HepG2 (cell line): Measurements from ENCODE around the gene CBX5. TPM values are rescaled to one million over a fixed set of nuclear protein-coding genes. Genes with fewer than 3 reads are reported as not detected.
A peak's percentile ranks its signal among the peaks of the same experiment; 100 is the strongest.

Experiments used
- ATAC-seq: fragments of 200-7000 bp; cut with Tn5 transposase; 3 replicates; pipeline ENCODE4 v1.9.1; 2020; ENCODE audit warnings: mild to moderate bottlenecking, moderate library complexity
- BruUV-seq: library from RNA; stranded (reverse); fragments of 400-500 nt; replicated peaks from 2 replicates; lab custom pipeline; 2021; lab: Mats Ljungman, UMichigan
- CTCF ChIA-PET: fragments of 300-600 bp; formaldehyde crosslinking; extraction: SDS; loops from one replicate; lab custom pipeline; 2021; ENCODE audit warnings: low total read pairs, inconsistent platforms, low intra/inter-chr PET ratio; lab: Yijun Ruan, JAX
- POLR2A ChIA-PET: fragments of 350-600 bp; sonication (Branson Sonifier 250); formaldehyde crosslinking; loops from one replicate; lab custom pipeline; 2020; ENCODE audit warnings: antibody characterized with exemption, inconsistent platforms; lab: Yijun Ruan, JAX
- DNase-seq: peaks from one replicate; pipeline ENCODE4 v3.0.0-alpha.2; 2015; ENCODE audit warnings: low spot score
- FAIRE-seq: peaks from 3 replicates; lab custom pipeline; 2011; peaks lifted over from hg19 to GRCh38; lab: Jason Lieb, UNC
- H2AFZ ChIP-seq: one replicate; pipeline ENCODE4 v1.6.1; 2011; ENCODE audit warnings: low read length, inconsistent platforms
- H3K27ac ChIP-seq: fragments of 300-600 bp; 3 replicates; pipeline ENCODE4 v1.8.0; 2011; ENCODE audit warnings: mixed run types, mild to moderate bottlenecking, mixed read lengths, low read length, inconsistent platforms; ENCODE audit not compliant: insufficient read depth; ENCODE audit errors: extremely low read length
- H3K27me3 ChIP-seq, 2 experiments: fragments of 200-600 bp in 1 of 2; 2 replicates in 1 of 2; 3 replicates in 1 of 2; pipeline versions ENCODE4 v1.6.0 to v1.8.0; 2011; ENCODE audit warnings: low read length in 2 of 2, mild to moderate bottlenecking in 2 of 2, moderate library complexity in 2 of 2, inconsistent platforms in 1 of 2; ENCODE audit not compliant: insufficient read depth in 2 of 2, control insufficient read depth in 1 of 2
- H3K36me3 ChIP-seq, 2 experiments: fragments of 200-600 bp in 1 of 2; replicated peaks in 1 of 2; 2 replicates in 1 of 2; 3 replicates in 1 of 2; pipeline versions ENCODE4 v1.5.1 to v1.8.0; 2011; ENCODE audit warnings: low read length in 2 of 2, inconsistent platforms in 1 of 2; ENCODE audit not compliant: insufficient read depth in 2 of 2, control insufficient read depth in 1 of 2
- H3K4me1 ChIP-seq: 2 replicates; pipeline ENCODE4 v1.5.1; 2012; ENCODE audit warnings: low read length, inconsistent platforms; ENCODE audit not compliant: insufficient read depth
- H3K4me2 ChIP-seq: 2 replicates; pipeline ENCODE4 v1.6.0; 2011; ENCODE audit warnings: low read depth, low read length, inconsistent platforms
- H3K4me3 ChIP-seq, 3 experiments: fragments of 200-600 bp in 1 of 3; sonication (generic), shearing (Covaris generic) in 1 of 3; replicated peaks in 1 of 3; 2 replicates each; pipeline ENCODE4 v1.5.1; 2011 to 2016; ENCODE audit warnings: low read length in 3 of 3, inconsistent platforms in 2 of 3, low read depth in 2 of 3, mild to moderate bottlenecking in 2 of 3, control low read depth in 1 of 3, mixed read lengths in 1 of 3; ENCODE audit not compliant: insufficient read depth in 1 of 3
- H3K79me2 ChIP-seq: one replicate; pipeline ENCODE4 v1.6.1; 2011; ENCODE audit warnings: low read length, inconsistent platforms; ENCODE audit not compliant: insufficient read depth
- H3K9ac ChIP-seq: 2 replicates; pipeline ENCODE4 v1.6.0; 2011; ENCODE audit warnings: mild to moderate bottlenecking, low read depth, low read length, inconsistent platforms; ENCODE audit not compliant: insufficient read depth
- H3K9me3 ChIP-seq: 2 replicates; pipeline ENCODE4 v1.5.1; 2012; ENCODE audit warnings: mild to moderate bottlenecking, low read length
- H4K20me1 ChIP-seq: 2 replicates; pipeline ENCODE4 v1.6.0; 2011; ENCODE audit warnings: inconsistent platforms, mild to moderate bottlenecking, low read length, moderate library complexity; ENCODE audit not compliant: insufficient read depth
- KDM4B ChIP-seq: sonication (generic); formaldehyde crosslinking; IDR thresholded peaks from 2 replicates; pipeline ENCODE4 v1.4.0; 2020; ENCODE audit warnings: missing genetic modification reagents
- MXD4 ChIP-seq: IDR thresholded peaks from 2 replicates; pipeline ENCODE4 v1.6.1; 2016; ENCODE audit warnings: mild to moderate bottlenecking, missing biosample characterization, missing genetic modification reagents
- PPARG ChIP-seq: conservative IDR thresholded peaks from 2 replicates; pipeline ENCODE4 v1.6.1; 2016; ENCODE audit warnings: missing biosample characterization, missing genetic modification reagents
- SSRP1 ChIP-seq: IDR thresholded peaks from 2 replicates; pipeline ENCODE4 v1.6.1; 2016; ENCODE audit warnings: control low read depth
- ZNF17 ChIP-seq: sonication (generic); formaldehyde crosslinking; IDR thresholded peaks from 2 replicates; pipeline ENCODE4 v1.5.0; 2020; ENCODE audit warnings: mild to moderate bottlenecking, missing genetic modification reagents
- ZNF275 ChIP-seq: sonication (generic); formaldehyde crosslinking; IDR thresholded peaks from 2 replicates; pipeline ENCODE4 v1.8.0; 2022; ENCODE audit warnings: missing genetic modification reagents, mild to moderate bottlenecking, inconsistent platforms, borderline replicate concordance
- ZNF512B ChIP-seq: sonication (generic); formaldehyde crosslinking; IDR thresholded peaks from 2 replicates; pipeline ENCODE4 v1.5.1; 2020; ENCODE audit warnings: missing genetic modification reagents, mild to moderate bottlenecking, borderline replicate concordance
- ZNF546 ChIP-seq: sonication (generic); formaldehyde crosslinking; conservative IDR thresholded peaks from 2 replicates; pipeline ENCODE4 v1.8.1; 2023; ENCODE audit warnings: mild to moderate bottlenecking, missing genetic modification reagents
- ZNF629 ChIP-seq: sonication (generic); formaldehyde crosslinking; conservative IDR thresholded peaks from 2 replicates; pipeline ENCODE4 v1.5.0; 2020; ENCODE audit warnings: missing genetic modification reagents
- ZNF740 ChIP-seq: sonication (generic); formaldehyde crosslinking; IDR thresholded peaks from 2 replicates; pipeline ENCODE4 v1.4.0; 2020; ENCODE audit warnings: missing genetic modification reagents
- WGBS: methylation state at CpG from one replicate; pipeline ENCODE4 v1.1.6; 2017; ENCODE audit warnings: low lambda C conversion rate; 5-methylcytosine and 5-hydroxymethylcytosine counted together
- in situ Hi-C: cut with HindIII; loops from 2 replicates; pipeline ENCODE4 v1.10.0; 2017; ENCODE audit warnings: low pct_unique_long_range_greater_than_20kb; ENCODE audit not compliant: extremely low pct_ligation_motif_present
- intact Hi-C: fragments of 100-400 bp; cut with micrococcal nuclease; formaldehyde crosslinking; loops from one replicate; pipeline ENCODE4 v1.10.0; 2022; ENCODE audit not compliant: unreplicated experiment
- polyA plus RNA-seq, 8 experiments: library from polyadenylated mRNA; depleted of rRNA in 3 of 8; stranded (reverse) in 7 of 8; unstranded in 1 of 8; fragments of >200 nt; fragmentation: Illumina TruSeq in 4 of 8; extraction: Trizol in 4 of 8; gene quantifications; 2 replicates each; pipeline versions ENCODE4 v1.2.1 to v1.2.3, GENCODE V29; 2011 to 2016; ENCODE audit warnings: low read depth in 4 of 8, missing spikeins in 1 of 8, mixed read lengths in 1 of 8; ENCODE audit not compliant: insufficient read depth in 1 of 8
- total RNA-seq, 5 experiments: library from RNA; depleted of rRNA; stranded (reverse); fragments of >200 nt; fragmentation: Illumina TruSeq; extraction: Trizol; gene quantifications; 2 replicates each; pipeline ENCODE4 v1.2.3, GENCODE V29; 2016; ENCODE audit warnings: low read depth in 1 of 5

The CBX5 gene
- total and polyA plus RNA-seq, 2 of the 13 experiments (the other 11 are each of a cell fraction or from before 2014, with no cell fraction given) = 16.0 to 22.2 TPM

- H3K9me3 ChIP-seq = no peaks in the 10 kb centered on the region
- no peak overlapping the region for H3K4me3 ChIP-seq
- BruUV-seq = no TSS peak
- no peak overlapping the region for H3K9ac ChIP-seq
- no peak overlapping the region for H3K4me2 ChIP-seq
- ChIA-PET POLR2A (no interaction called here), CTCF (interaction anchor here (2.9 to 3.0 kb wide), 2 partner anchors 167 to 194 kb away, joined by 33 to 48 read pairs; partner anchors contain the start of gene HOXC5)
- no peaks in the 10 kb centered on the region for H3K79me2 ChIP-seq
- FAIRE-seq (no peak), DNase-seq (no peak), ATAC-seq (no peak)
- 3% methylated on average over 2 of the region's 3 CpGs for WGBS
- H3K27ac ChIP-seq = no peak overlapping the region
- TF ChIP-seq ZNF512B (CRISPR knock-in tag) = no peak
- TF ChIP-seq ZNF629 (CRISPR knock-in tag) = peak; percentile 40; the same call in 1 of the 2 replicates
- H3K36me3 ChIP-seq = no peaks in the 10 kb centered on the region
- H2AFZ ChIP-seq = no peak overlapping the region
- intact Hi-C loops (no loop called here), in situ Hi-C loops (no loop called here)
- H3K4me1 ChIP-seq = 0 out of 2 replicates have a peak, but pooled peaks cover 7% of the 10 kb centered on the region
- H4K20me1 ChIP-seq = no peaks in the 10 kb centered on the region
- peaks cover 2 to 53% of the 10 kb centered on the region in 2 experiments; a peak in 3 of 5 replicates for H3K27me3 ChIP-seq
These were observed 80.0 kb downstream of the CBX5 start for GRCh38 chr12:54199917-54200316.

- no peak for FAIRE-seq
- H3K27me3 ChIP-seq = peaks cover 2 to 46% of the 10 kb centered on the region in 2 experiments; a peak in 3 of 5 replicates
- ChIA-PET CTCF (interaction anchor here (1.1 kb wide), 1 partner anchor 167 kb away, joined by 3 read pairs; the partner anchor contains the start of gene HOXC5), POLR2A (no interaction called here)
- no peak overlapping the region for H3K4me2 ChIP-seq
- H3K27ac ChIP-seq = no peak overlapping the region
- ATAC-seq = no peak
- H3K9ac ChIP-seq = no peak overlapping the region
- 0 out of 2 replicates have a peak, but pooled peaks cover 10% of the 10 kb centered on the region for H3K4me1 ChIP-seq
- no peaks in the 10 kb centered on the region for H3K9me3 ChIP-seq
- H2AFZ ChIP-seq = no peak overlapping the region
- no TSS peak for BruUV-seq
- DNase-seq = no peak
- H3K4me3 ChIP-seq = no peak overlapping the region
- no peaks in the 10 kb centered on the region for H3K36me3 ChIP-seq
- no peaks in the 10 kb centered on the region for H4K20me1 ChIP-seq
- in situ Hi-C loops = no loop called here
- no peaks in the 10 kb centered on the region for H3K79me2 ChIP-seq
- intact Hi-C loops = no loop called here
- WGBS = 16% methylated on average over 6 of the region's 6 CpGs
- TF ChIP-seq ZNF546 (no peak), SSRP1 (CRISPR knock-in tag) (no peak), KDM4B (CRISPR knock-in tag) (no peak), MXD4 (no peak), ZNF275 (CRISPR knock-in tag) (no peak), ZNF740 (CRISPR knock-in tag) (no peak), PPARG (CRISPR knock-in tag) (no peak), ZNF17 (CRISPR knock-in tag) (no peak)
These were observed 80.9 kb downstream of the CBX5 start for GRCh38 chr12:54199034-54199433.
